ENCODE results near the gene SYNE1.
"Not testable (repeated sequence)": the region's sequence is repeated elsewhere in the genome, so short reads cannot be mapped to it uniquely, and the experiment has no call there.

The SYNE1 gene

DNA sequence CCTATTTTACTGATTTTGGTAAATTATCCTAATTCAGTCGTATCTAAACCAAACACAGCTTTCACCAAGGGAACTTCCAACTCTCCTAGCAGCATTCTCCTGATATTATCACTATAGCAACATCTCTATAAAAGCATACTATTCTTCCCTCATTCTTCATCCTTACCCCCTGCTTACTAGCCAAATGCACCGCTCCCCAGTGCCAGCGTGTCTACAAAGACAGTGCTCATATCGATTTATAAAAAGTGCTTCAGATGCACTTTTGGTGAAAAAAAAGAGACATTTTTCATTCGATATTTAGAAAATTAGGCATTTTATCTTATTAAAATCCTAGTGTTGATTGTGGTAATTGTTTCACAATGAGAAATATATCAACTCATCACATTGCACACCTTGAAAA, 74.0 kb downstream of the SYNE1 start:
- DNase-seq (ENCODE audit: low read depth) = no peak

- DNase-seq (ENCODE audit: low read depth) = not testable (repeated sequence)
Observed at GRCh38 chr6:152558798-152559197, 78.4 kb downstream of the SYNE1 start.

GRCh38 chr6:152557502-152557901, 79.7 kb downstream of the SYNE1 start:
- DNase-seq (ENCODE audit: low read depth) = no peak

DNA sequence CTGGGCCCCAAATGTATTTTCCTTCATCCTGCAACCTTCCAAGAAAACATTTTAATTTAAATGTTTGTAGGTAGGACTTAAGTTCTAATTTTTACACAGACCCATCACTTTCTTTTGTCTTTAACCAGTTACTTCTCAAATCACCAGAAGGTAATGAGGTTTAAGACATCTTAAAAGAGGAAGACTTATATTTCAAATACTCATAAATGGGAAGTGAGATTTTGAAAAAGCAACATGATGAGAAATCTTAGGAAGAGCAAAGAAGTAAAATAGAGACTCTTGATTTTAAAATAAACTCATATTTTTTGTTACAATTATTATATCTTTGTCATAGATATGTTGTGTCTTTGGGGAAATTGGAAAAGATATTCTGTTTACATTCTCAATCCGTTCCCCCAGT, 82.3 kb downstream of the SYNE1 start:
- DNase-seq (ENCODE audit: low read depth) = no peak

DNA sequence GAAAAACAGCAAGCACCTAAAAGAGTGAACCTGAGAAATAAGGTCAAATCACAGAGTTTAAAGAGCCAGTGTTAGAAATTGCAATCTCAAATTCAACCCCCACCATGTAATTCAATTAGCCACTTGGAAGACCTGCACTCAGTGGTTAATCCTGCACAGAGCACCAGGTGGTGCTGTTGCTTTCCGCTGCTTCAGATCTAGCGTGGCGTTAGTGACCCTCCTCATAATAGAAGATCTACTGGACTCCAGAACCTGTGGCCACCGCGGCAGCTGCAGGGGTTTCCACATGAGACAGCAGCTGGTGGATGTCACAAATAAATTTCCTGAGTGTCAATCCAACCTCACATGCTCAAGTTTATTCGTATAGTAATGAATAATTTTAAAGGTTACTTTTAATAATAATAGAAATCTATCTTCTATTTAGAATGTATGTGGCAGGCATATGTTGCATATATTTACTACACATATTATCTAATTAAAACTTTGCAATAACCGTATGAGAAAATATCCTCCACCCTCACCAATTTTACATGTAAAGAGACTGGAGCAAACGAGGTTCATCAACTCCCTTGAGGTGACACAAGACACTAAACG, 84.4 kb downstream of the SYNE1 start:
- DNase-seq (ENCODE audit: low read depth) = no peak

DNA sequence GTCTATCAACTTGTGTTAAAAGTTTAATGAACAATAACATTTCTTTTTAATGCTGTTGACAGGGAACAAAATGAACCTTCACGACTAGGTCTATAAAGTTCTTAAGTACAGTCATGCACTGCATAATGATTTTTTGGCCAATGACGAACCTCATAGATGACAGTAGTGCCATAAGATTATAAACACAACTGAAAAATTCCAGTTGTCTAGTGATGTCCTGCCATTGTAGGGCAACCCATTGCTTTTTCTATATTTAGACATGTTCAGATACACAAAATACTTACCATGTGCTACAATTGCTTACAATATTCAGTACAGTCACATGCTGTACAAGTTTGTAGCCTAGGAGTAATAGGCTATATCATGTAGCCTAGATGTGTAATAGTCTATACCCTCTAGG, 93.6 kb downstream of the SYNE1 start:
- no peak for DNase-seq (ENCODE audit: low read depth)

DNA sequence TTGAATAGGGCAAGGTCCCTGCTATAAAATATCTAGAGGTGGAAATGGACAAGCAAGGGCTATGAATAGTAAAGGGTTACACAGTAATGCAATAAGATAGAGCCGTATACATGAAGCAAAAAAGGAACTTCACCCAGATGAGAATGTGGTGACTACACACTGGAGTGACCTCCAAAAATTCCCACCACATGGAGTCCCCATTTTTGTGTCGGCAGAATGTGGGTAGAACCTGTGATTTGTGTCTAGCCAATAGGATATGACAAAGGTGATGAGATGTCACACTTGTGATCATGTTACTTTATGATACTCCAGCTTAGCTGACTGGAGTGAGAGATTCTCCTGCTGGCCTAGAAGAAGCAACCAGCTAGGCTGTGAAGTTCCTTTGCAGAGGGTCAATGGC, 96.8 kb downstream of the SYNE1 start:
- no peak for DNase-seq (ENCODE audit: low read depth)

- no peak for DNase-seq (ENCODE audit: low read depth)
Observed at GRCh38 chr6:152534541-152534940, 102.6 kb downstream of the SYNE1 start.

- DNase-seq (ENCODE audit: low read depth) = no peak
Observed at GRCh38 chr6:152532556-152533422, 104.4 kb downstream of the SYNE1 start.

DNA sequence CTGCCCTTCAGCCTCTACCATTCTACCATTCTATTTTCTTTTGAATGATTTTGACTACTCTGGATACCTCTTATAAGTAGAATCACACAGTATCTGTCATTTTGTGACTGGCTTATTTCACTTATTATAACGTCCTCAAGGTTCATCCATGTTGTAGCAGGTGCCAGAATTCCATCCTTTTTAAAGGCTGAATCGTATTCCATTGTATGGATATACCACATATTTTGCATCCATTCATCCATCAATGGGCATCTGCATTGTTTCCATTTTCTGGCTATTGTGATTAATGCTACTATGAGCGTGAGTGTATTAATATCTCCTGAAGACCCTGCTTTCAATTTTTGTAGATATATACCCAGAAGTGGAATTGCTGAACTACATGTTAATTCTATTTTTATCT, 105.5 kb downstream of the SYNE1 start:
- DNase-seq (ENCODE audit: low read depth) = no peak

- no peak for DNase-seq (ENCODE audit: low read depth)
Observed at GRCh38 chr6:152529369-152529768, 107.8 kb downstream of the SYNE1 start.

DNA sequence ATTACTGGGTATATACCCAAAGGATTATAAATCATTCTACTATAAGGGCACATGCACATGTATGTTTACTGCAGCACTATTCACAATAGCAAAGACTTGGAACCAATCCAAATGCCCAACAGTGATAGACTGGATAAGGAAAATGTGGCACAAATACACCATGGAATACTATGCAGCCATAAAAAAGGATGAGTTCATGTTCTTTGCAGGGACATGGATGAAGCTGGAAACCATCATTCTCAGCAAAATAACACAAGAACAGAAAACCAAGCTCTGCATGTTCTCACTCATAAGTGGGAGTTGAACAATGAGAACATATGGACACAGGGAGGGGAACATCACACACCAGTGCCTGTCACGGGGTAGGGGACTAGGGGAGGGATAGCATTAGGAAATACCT, 123.0 kb downstream of the SYNE1 start:
- not testable (repeated sequence) for DNase-seq (ENCODE audit: low read depth)

DNA sequence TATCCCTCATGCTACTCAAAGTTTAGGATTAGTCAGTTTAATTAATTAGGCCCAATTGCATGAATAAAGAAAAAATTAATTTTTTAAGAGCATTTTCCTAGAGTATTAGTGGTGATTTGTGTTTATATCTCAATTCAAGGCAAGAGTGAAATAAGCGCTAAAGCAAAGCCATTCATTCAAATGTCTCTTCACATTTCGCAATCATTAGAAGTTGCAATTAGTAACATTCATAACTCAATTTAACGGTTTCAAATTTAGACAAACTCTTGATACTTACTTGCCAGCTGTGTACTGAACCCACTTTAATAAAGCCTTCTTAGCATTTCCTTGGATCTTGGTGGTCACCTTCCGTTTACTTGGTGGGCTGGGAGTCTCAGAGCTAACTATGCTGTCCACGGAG, 127.2 kb downstream of the SYNE1 start:
- no peak for DNase-seq (ENCODE audit: low read depth)

DNA sequence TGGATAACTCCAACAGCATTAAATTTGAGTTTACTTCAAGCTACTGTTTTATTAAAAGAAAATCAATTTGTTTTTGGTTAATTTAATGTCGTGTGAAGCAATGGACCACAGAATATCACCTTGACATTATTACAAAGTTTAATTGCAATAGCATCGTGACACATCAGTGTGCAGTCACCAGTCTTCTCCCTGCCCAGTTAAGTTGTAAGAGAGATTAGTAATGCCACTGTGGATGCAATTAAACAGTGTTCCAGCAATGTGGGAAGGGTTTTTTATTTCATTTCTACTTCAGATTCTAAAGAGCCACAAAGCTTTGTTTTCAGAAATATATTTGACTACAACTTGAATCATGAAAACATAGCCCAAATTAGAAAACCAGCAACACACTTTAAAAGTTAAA, 128.7 kb downstream of the SYNE1 start:
- DNase-seq (ENCODE audit: low read depth) = no peak

DNA sequence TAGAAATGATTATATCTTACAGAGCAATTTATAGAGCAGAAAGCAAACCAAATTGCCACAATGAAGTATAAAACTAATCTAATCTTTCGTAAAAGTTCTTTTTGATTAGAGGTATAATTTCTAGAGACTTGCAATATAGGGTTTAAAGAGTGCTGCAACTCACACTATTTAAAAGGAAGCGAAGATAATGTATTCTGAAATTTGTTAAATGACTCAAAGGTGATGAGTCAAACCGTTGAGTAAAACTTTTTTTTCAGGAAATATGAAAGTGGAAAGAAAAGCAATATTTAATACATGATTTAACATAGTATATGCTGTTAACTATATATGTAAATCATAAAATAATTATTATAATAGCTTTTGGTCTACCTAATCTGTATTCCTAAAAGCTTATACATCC, 133.6 kb downstream of the SYNE1 start:
- DNase-seq (ENCODE audit: low read depth) = no peak

DNA sequence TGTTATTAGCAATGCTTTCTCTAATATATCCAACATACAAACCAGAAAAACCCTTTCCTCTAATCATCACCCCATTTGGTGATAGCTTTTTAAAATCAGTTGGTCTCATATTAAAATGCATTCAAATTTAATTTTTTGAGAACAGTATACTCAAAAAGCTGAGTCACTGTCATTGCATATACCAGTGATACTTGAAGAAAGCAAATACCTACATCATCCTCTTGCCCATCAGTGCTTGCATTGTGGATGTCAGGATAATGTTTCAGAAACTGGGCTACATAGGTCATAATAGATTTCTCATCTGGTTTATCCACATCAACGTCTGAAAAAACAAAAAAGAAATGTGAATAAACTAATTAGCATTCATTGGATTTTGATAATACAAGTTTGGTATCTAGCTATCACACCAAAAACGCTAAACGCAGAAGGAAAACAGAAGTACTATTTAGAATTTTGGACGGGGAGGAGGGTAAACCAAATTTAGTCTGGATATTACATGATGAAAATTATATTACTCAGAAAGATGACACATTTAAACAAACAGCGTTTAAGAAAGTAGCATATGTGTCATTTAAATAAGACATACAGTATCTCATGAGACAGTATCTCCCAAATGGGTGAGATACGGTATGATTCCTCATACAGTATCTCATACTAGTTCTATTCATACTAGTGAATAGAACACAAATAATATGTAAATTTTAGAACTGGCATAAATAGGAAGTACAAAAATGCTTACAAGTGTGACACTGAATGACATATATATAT, 134.6 kb downstream of the SYNE1 start:
- DNase-seq (ENCODE audit: low read depth) = no peak

DNA sequence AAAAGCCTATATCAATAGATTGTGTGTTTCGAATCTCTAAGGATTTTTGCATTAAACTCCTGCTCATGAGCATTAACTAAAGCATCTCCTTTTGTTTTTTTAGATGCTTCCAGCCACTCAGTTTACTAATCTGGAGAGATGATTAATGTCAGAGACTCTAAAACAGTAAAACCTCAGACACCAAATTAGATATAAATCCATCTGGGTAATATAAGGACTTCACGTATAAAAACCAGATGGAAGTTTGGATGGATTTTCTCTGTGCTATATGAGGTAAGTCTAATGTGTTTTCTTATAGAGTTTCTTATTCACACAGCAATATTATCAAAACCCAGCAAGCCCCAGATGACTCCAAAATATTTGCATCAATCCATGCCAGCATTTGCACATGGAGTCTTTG, 137.2 kb downstream of the SYNE1 start:
- DNase-seq (ENCODE audit: low read depth) = no peak

GRCh38 chr6:152496731-152497130, 140.4 kb downstream of the SYNE1 start:
- no peak for DNase-seq (ENCODE audit: low read depth)

DNA sequence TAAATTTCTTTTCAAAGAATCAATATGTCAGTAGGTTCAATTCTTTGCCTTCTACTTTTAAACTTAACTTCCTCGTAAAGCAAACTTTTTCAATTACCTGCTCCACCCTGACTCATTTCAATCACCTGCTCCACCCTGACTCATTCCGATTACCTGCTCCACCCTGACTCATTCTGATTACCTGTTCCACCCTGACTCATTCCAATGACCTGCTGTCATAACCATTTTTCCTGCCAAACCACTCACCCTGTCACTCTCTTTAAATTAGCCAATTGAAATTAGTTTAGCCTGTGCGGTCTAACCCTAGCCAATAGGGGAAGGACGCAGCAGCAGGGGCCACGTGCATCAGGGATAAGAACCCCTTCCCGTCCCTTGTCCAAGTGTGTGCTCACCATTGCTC, 141.7 kb downstream of the SYNE1 start:
- not testable (repeated sequence) for DNase-seq (ENCODE audit: low read depth)

GRCh38 chr6:152492281-152492680, 144.9 kb downstream of the SYNE1 start:
- DNase-seq (ENCODE audit: low read depth) = not testable (repeated sequence)

DNA sequence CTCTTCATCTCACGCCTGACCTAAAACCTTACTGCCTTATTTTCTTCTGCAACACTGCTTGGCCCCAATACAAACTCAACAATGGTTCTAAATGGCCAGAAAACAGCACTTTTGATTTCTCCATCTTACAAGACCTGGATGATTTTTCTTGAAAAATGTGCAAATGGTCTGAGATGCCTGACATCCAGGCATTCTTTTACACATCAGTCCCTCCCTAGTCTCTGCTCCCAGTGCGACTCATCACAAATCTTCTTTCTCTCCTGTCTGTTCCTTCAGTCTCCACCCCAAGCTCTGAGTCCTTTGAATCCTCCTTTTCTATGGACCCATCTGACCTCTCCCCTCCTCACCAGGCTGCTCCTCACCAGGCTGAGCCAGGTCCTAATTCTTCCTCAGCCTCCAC, 145.7 kb downstream of the SYNE1 start:
- DNase-seq (ENCODE audit: low read depth) = not testable (repeated sequence)

GRCh38 chr6:152490971-152491378, 146.2 kb downstream of the SYNE1 start:
- not testable (repeated sequence) for DNase-seq (ENCODE audit: low read depth)

- no peak for DNase-seq (ENCODE audit: low read depth)
Observed at GRCh38 chr6:152484806-152485205, 152.4 kb downstream of the SYNE1 start.

Data from activated T-helper 1 cell treated with Interleukin-2 at 50 U/mL for 16 hours (primary cell).